HG02759 (cell line): Measurements from ENCODE around the gene TACR2.
A peak's percentile ranks its signal among the peaks of the same experiment; 100 is the strongest.
"Not testable (repeated sequence)": the region's sequence is repeated elsewhere in the genome, so short reads cannot be mapped to it uniquely, and the experiment has no call there.

ENCODE experiments used
- ATAC-seq: cut with Tn5 transposase; IDR thresholded peaks from one replicate; pipeline ENCODE4 v1.9.1; 2021; ENCODE audit warnings: mild to moderate bottlenecking, moderate library complexity; ENCODE audit not compliant: unreplicated experiment

The TACR2 gene

GRCh38 chr10:69451209-69451783, 34.6 kb upstream of the TACR2 start, which contains the start of gene TSPAN15:
TSS of gene TSPAN15 (plus strand) at chr10:69451465. CDS start at chr10:69451595, 130 bp downstream.
- peak; percentile 94 for ATAC-seq

- not testable (repeated sequence) for ATAC-seq
Measured at GRCh38 chr10:69450395-69450794, 33.7 kb upstream of the TACR2 start.

GRCh38 chr10:69449841-69450240, 33.1 kb upstream of the TACR2 start:
- peak; percentile 46 for ATAC-seq

GRCh38 chr10:69446650-69447151, 30.0 kb upstream of the TACR2 start:
- ATAC-seq = no peak

- ATAC-seq = no peak
Measured at GRCh38 chr10:69446229-69446628, 29.5 kb upstream of the TACR2 start.

GRCh38 chr10:69445041-69445440, 28.3 kb upstream of the TACR2 start:
- ATAC-seq = no peak

- no peak for ATAC-seq
Measured at GRCh38 chr10:69443354-69443753, 26.6 kb upstream of the TACR2 start.

GRCh38 chr10:69439813-69440506, 23.2 kb upstream of the TACR2 start:
- no peak for ATAC-seq

GRCh38 chr10:69439350-69439739, 22.6 kb upstream of the TACR2 start:
- no peak for ATAC-seq

GRCh38 chr10:69438536-69439349, 22.0 kb upstream of the TACR2 start:
- no peak for ATAC-seq

GRCh38 chr10:69437321-69438259, 20.9 kb upstream of the TACR2 start:
- ATAC-seq = no peak

GRCh38 chr10:69435966-69436520, 19.3 kb upstream of the TACR2 start:
- no peak for ATAC-seq

GRCh38 chr10:69434926-69435325, 18.2 kb upstream of the TACR2 start:
- ATAC-seq = no peak

- ATAC-seq = no peak
Measured at GRCh38 chr10:69434169-69434568, 17.5 kb upstream of the TACR2 start.

- no peak for ATAC-seq
Measured at GRCh38 chr10:69428165-69428564, 11.4 kb upstream of the TACR2 start.

GRCh38 chr10:69426376-69426727, 9.6 kb upstream of the TACR2 start:
- no peak for ATAC-seq

GRCh38 chr10:69425511-69426298, 9.0 kb upstream of the TACR2 start:
- no peak for ATAC-seq

- ATAC-seq = no peak
Measured at GRCh38 chr10:69425041-69425440, 8.3 kb upstream of the TACR2 start.

GRCh38 chr10:69422676-69423075, 6.0 kb upstream of the TACR2 start:
- no peak for ATAC-seq
